ENCODE results near the gene EMP2. TPM values are rescaled to one million over a fixed set of nuclear protein-coding genes. Genes with fewer than 3 reads are reported as not detected.

The EMP2 gene
- total and polyA plus RNA-seq, 8 donors = 58.2 to 487 (median 67.6) TPM

- H3K27ac ChIP-seq = peak overlapping the region in 1 of 2 donors; percentile 51
- intact Hi-C loops (cut with DNase I) = no loop called here
- H3K36me3 ChIP-seq = no peaks in the 10 kb centered on the region
- H3K4me1 ChIP-seq = peaks cover 0 to 5% of the 10 kb centered on the region in 2 donors
- TF ChIP-seq CTCF (IDR thresholded peaks at IDR 0.05) = no peak
- no peaks in the 10 kb centered on the region for H3K9me3 ChIP-seq
- DNase-seq = peak in 1 of 4 donors; percentile 65
- no peaks in the 10 kb centered on the region for H3K27me3 ChIP-seq
- H3K4me3 ChIP-seq = no peak overlapping the region
- peak; percentile 95 for ATAC-seq
Observed at GRCh38 chr16:10608687-10609401, 28.4 kb upstream of the EMP2 start.

GRCh38 chr16:10607157-10607556 is 26.8 kb upstream of the EMP2 start:
- Histone ChIP-seq H3K4me1 (peaks cover under 1 to 5% of the 10 kb centered on the region in 2 donors), H3K9me3 (no peaks in the 10 kb centered on the region), H3K36me3 (no peaks in the 10 kb centered on the region), H3K4me3 (no peak overlapping the region), H3K27ac (no peak overlapping the region), H3K27me3 (no peaks in the 10 kb centered on the region)
- no peak for TF ChIP-seq CTCF (IDR thresholded peaks at IDR 0.05)
- intact Hi-C loops (cut with DNase I) = no loop called here
- DNase-seq = no peak
- no peak for ATAC-seq

GRCh38 chr16:10606607-10607006 is 26.2 kb upstream of the EMP2 start:
- intact Hi-C loops (cut with DNase I) = no loop called here
- Histone ChIP-seq H3K9me3 (no peaks in the 10 kb centered on the region), H3K27ac (no peak overlapping the region), H3K4me3 (no peak overlapping the region), H3K4me1 (peaks cover 4 to 9% of the 10 kb centered on the region in 2 donors), H3K36me3 (no peaks in the 10 kb centered on the region), H3K27me3 (no peaks in the 10 kb centered on the region)
- DNase-seq = no peak
- no peak for ATAC-seq
- TF ChIP-seq CTCF (IDR thresholded peaks at IDR 0.05) = no peak

DNA sequence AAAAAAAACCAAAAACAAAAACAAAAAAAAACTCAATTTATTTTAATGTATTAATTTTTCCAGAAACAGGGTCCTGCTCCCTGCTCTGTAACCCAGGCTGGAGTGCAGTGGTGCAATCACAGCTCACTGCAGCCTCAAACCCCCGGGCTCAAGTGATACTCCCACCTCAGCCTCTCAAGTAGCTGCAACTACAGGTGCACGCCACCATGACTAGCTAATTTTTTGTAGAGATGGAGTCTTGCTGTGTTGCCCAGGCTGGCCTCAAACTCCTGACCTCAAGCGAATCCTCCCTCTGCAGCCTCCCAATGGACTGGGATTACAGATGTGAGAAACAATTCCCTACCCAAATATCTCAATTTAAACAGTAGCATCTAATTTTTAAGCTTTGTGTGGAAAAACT is 25.2 kb upstream of the EMP2 start:
- ATAC-seq (no peak), DNase-seq (no peak)
- intact Hi-C loops (cut with DNase I) = no loop called here
- peaks cover 11 to 19% of the 10 kb centered on the region in 2 donors for H3K4me1 ChIP-seq
- no peaks in the 10 kb centered on the region for H3K27me3 ChIP-seq
- no peak for TF ChIP-seq CTCF (IDR thresholded peaks at IDR 0.05)
- H3K4me3 ChIP-seq = no peak overlapping the region
- no peaks in the 10 kb centered on the region for H3K36me3 ChIP-seq
- no peak overlapping the region for H3K27ac ChIP-seq
- H3K9me3 ChIP-seq = no peaks in the 10 kb centered on the region

- intact Hi-C loops (cut with DNase I) = no loop called here
- peak in 1 of 4 donors; percentile 79 for DNase-seq
- ATAC-seq = peak; percentile 83
- Histone ChIP-seq H3K27ac (peak overlapping the region; percentile 57 to 70), H3K4me3 (no peak overlapping the region), H3K4me1 (peaks cover 22 to 36% of the 10 kb centered on the region in 2 donors), H3K36me3 (no peaks in the 10 kb centered on the region), H3K27me3 (no peaks in the 10 kb centered on the region), H3K9me3 (no peaks in the 10 kb centered on the region)
- TF ChIP-seq CTCF (IDR thresholded peaks at IDR 0.05) = no peak
Observed at GRCh38 chr16:10601444-10602408, 21.3 kb upstream of the EMP2 start.
